ENCODE data around the gene PPP1R17.
A peak's percentile ranks its signal among the peaks of the same experiment; 100 is the strongest.

PPP1R17 gene

GRCh38 chr7:31705377-31705776 is 18.4 kb downstream of the PPP1R17 start:
- DNase-seq: no peak

GRCh38 chr7:31707089-31707488 is 20.1 kb downstream of the PPP1R17 start:
- DNase-seq: no peak

- DNase-seq: no peak
Observed at GRCh38 chr7:31710171-31710570, 23.2 kb downstream of the PPP1R17 start.

- no peak for DNase-seq
Observed at GRCh38 chr7:31716355-31716754, 29.3 kb downstream of the PPP1R17 start.

- DNase-seq: no peak
Observed at GRCh38 chr7:31720366-31720765, 33.4 kb downstream of the PPP1R17 start.

- DNase-seq: no peak
Observed at GRCh38 chr7:31724696-31725095, 37.7 kb downstream of the PPP1R17 start.

- no peak for DNase-seq
Observed at GRCh38 chr7:31729195-31729804, 42.3 kb downstream of the PPP1R17 start.

- DNase-seq: no peak
Observed at GRCh38 chr7:31734456-31734855, 47.4 kb downstream of the PPP1R17 start.

- DNase-seq: peak; percentile 84
Observed at GRCh38 chr7:31735991-31736982, 49.3 kb downstream of the PPP1R17 start.

- DNase-seq: no peak
Observed at GRCh38 chr7:31741852-31742251, 54.8 kb downstream of the PPP1R17 start.

- peak; percentile 60 for DNase-seq
Observed at GRCh38 chr7:31744294-31744874, 57.4 kb downstream of the PPP1R17 start.

GRCh38 chr7:31747553-31747952 is 60.5 kb downstream of the PPP1R17 start:
- DNase-seq: no peak

GRCh38 chr7:31748084-31748483 is 61.1 kb downstream of the PPP1R17 start:
- DNase-seq: no peak

- DNase-seq: no peak
Observed at GRCh38 chr7:31751726-31752125, 64.7 kb downstream of the PPP1R17 start.

Data from islet precursor cell (in vitro differentiated cells).